ENCODE measurements around the gene TMCO4.

The TMCO4 gene

DNA sequence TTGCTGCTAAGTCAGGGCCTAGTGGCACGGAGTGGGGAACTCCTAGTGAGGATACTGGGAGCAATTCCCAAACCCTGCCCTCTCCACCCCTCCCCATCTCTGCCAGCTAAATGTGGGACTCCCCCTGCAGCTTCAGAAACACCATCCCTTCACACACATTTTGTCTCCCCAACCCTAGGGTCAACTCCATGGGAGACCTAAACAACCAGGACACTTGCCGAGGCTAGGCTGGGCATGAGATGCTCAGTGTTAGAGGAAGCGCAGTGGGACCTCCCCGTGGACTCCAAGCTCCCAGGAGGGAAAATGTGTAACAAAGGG lies 13.9 kb upstream of the TMCO4 start:
- Histone ChIP-seq H3K36me3 (ENCODE audit: control insufficient read depth, insufficient read depth, low read length) (no peaks in the 10 kb centered on the region), H3K9ac (ENCODE audit: low read depth, low read length) (no peak overlapping the region), H3K4me3 (ENCODE audit: low read depth, low read length) (no peak overlapping the region), H3K27me3 (ENCODE audit: control insufficient read depth, insufficient read depth, low read length) (no peaks in the 10 kb centered on the region; the same call in 1 of the 2 replicates), H3K9me3 (ENCODE audit: control insufficient read depth, insufficient read depth, low read length) (no peaks in the 10 kb centered on the region; the same call in 1 of the 2 replicates), H3K27ac (ENCODE audit: low read depth, low read length) (no peak overlapping the region), H3K4me1 (ENCODE audit: control insufficient read depth, insufficient read depth, low read length) (peaks cover 30% of the 10 kb centered on the region)

DNA sequence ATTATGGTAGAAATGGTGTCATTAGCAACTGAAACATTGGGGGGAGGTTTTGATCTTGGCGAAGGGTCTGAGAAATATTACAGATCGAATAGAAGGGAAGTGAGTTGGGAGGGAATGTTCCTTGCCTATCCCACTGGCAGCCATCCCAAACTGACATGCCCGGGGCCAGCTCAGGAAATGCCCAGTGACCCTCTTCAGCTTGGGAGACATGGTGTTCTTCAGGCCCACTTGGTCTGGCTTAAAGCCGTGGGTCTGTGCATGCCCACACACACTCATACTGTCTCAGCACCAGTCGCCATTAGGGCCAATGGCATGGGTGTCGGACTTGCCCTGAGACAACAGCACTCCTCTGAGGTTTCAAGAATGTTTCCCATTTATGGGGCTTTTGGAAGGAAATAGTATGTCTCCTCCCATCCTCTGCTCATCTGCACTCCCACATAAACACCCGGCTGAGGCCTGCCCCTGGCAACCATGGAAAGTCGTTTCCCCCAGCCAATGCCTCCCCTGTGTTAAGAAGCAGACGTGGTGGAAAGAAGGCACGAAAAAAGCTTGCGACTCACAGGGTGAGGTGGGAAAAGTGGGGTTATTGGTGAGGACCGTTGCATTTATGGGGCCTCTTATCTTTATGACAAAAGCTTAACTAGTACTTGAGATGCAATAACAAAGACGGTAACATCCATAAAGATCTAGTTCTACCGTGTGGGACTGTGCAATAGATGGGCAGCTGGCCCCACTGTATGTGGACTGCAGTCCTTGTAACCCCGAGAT lies 13.3 kb upstream of the TMCO4 start:
- no peak overlapping the region for H3K4me3 ChIP-seq (ENCODE audit: low read depth, low read length)
- peaks cover 30% of the 10 kb centered on the region for H3K4me1 ChIP-seq (ENCODE audit: control insufficient read depth, insufficient read depth, low read length)
- H3K27ac ChIP-seq (ENCODE audit: low read depth, low read length), result no peak overlapping the region
- no peak overlapping the region for H3K9ac ChIP-seq (ENCODE audit: low read depth, low read length)
- H3K27me3 ChIP-seq (ENCODE audit: control insufficient read depth, insufficient read depth, low read length), result no peaks in the 10 kb centered on the region; the same call in 1 of the 2 replicates
- H3K9me3 ChIP-seq (ENCODE audit: control insufficient read depth, insufficient read depth, low read length), result no peaks in the 10 kb centered on the region; the same call in 1 of the 2 replicates
- no peaks in the 10 kb centered on the region for H3K36me3 ChIP-seq (ENCODE audit: control insufficient read depth, insufficient read depth, low read length)

DNA sequence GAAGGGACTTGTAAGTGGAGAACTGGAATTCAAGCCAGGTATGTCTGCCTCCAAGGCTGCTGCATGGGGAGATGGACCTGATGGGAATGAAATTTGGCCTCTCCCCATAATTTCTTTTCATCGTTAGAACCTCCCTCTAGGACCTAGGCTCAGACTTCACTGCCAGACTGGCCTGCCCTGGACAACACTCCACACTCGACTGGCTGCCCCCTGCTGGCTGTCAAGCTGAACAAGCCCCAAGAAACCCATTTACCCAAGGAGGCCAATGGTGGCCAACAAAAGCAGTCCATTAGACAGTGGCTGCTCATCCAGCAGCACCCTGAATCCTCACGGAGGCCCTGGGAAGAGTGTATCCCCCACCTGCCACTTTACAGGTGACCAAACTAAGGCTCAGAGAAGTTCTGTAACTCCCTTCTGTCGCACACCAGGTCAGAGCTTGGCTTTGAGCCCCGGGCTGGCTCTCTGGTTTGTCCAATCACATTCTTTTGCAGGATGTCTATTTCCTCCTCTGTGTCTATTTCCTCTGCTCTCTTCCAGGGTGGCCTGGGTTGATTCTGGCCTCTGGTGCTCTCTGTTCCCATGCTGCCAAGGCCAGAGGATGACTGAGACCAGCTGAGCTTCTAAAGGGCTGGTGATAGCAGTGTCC lies 11.6 kb upstream of the TMCO4 start:
- Histone ChIP-seq H3K4me1 (ENCODE audit: control insufficient read depth, insufficient read depth, low read length) (peaks cover 16% of the 10 kb centered on the region), H3K27ac (ENCODE audit: low read depth, low read length) (no peak overlapping the region), H3K36me3 (ENCODE audit: control insufficient read depth, insufficient read depth, low read length) (no peaks in the 10 kb centered on the region), H3K9me3 (ENCODE audit: control insufficient read depth, insufficient read depth, low read length) (no peaks in the 10 kb centered on the region; the same call in 1 of the 2 replicates), H3K9ac (ENCODE audit: low read depth, low read length) (no peak overlapping the region), H3K27me3 (ENCODE audit: control insufficient read depth, insufficient read depth, low read length) (no peaks in the 10 kb centered on the region; the same call in 1 of the 2 replicates), H3K4me3 (ENCODE audit: low read depth, low read length) (no peak overlapping the region)

DNA sequence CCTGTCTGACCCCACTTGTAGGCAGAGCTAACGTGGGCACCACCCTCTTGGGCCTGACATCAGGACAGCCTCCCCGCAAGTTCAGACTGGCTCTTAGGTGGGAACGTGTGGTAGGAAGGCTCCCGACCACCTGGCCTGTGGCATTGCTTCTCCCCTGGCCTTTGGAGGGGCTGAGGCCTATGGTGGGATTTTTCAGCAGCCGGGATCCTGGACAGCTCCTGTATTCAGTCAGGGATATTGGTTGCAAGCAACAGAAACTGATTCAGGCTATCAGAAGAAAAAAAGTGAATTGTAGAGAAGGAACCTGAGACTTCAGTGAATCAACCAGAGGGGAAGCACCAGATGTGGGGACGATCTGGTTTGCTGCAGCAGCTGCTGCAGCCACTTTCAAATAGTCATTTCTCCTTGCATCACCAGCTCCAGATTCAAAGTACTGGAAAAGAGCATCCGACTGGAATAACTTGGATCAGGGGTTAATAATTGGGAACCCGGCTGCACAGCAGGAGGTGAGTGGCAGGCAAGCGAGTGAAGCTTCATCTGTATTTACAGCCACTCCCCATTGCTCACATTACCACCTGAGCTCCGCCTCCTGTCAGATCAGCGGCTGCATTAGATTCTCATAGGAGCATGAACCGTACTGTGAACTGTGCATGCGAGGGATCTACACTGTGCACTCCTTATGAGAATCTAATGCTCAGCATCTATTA lies 9.5 kb upstream of the TMCO4 start:
- Histone ChIP-seq H3K9me3 (ENCODE audit: control insufficient read depth, insufficient read depth, low read length) (no peaks in the 10 kb centered on the region; the same call in 1 of the 2 replicates), H3K9ac (ENCODE audit: low read depth, low read length) (no peak overlapping the region), H3K27ac (ENCODE audit: low read depth, low read length) (no peak overlapping the region), H3K4me1 (ENCODE audit: control insufficient read depth, insufficient read depth, low read length) (no peaks in the 10 kb centered on the region), H3K36me3 (ENCODE audit: control insufficient read depth, insufficient read depth, low read length) (no peaks in the 10 kb centered on the region), H3K4me3 (ENCODE audit: low read depth, low read length) (no peak overlapping the region), H3K27me3 (ENCODE audit: control insufficient read depth, insufficient read depth, low read length) (no peaks in the 10 kb centered on the region)

DNA sequence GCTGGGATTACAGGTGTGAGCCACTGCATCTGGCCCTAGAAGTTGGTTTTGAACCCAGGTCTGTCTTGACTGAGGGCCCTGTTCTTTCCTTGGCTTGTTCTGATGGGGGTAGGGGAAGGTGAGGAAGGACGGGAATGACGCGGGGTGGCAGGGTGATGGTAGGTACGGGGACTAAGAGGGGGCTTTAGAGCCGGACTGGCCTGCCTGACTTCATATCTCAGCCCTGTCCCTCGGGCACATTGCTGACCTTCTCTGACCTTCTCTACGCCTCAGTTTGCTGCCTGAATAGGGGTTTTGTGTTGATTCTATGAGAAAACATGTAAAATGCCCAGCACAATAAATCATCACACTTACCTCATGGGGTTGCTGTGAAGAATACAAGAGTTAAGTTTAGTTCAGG lies 8.6 kb upstream of the TMCO4 start:
- Histone ChIP-seq H3K27ac (ENCODE audit: low read depth, low read length) (no peak overlapping the region), H3K27me3 (ENCODE audit: control insufficient read depth, insufficient read depth, low read length) (no peaks in the 10 kb centered on the region), H3K9me3 (ENCODE audit: control insufficient read depth, insufficient read depth, low read length) (no peaks in the 10 kb centered on the region; the same call in 1 of the 2 replicates), H3K9ac (ENCODE audit: low read depth, low read length) (no peak overlapping the region), H3K4me3 (ENCODE audit: low read depth, low read length) (no peak overlapping the region), H3K4me1 (ENCODE audit: control insufficient read depth, insufficient read depth, low read length) (no peaks in the 10 kb centered on the region), H3K36me3 (ENCODE audit: control insufficient read depth, insufficient read depth, low read length) (no peaks in the 10 kb centered on the region)

DNA sequence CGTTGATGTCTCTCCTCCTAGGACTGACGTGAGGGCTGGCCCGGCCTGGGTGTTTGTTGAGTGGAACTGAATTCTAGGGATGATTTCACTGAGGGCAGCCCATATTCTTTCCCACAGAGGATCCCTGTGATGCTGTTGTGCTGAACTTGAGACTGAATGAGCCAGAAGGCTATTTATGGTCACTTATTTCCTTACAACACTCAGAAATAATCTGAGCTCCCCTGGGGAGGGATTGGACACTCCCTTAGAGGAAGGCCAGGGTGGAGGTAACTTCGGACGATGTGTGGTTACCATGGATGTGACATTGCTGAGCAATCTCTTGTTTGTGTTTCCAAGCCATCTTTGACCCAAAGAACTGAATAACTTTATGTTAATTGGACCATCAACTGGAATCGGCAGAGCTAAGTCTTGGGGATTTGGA lies 5.1 kb upstream of the TMCO4 start:
- Histone ChIP-seq H3K4me3 (ENCODE audit: low read depth, low read length) (no peak overlapping the region), H3K27ac (ENCODE audit: low read depth, low read length) (no peak overlapping the region), H3K36me3 (ENCODE audit: control insufficient read depth, insufficient read depth, low read length) (no peaks in the 10 kb centered on the region), H3K9ac (ENCODE audit: low read depth, low read length) (no peak overlapping the region), H3K9me3 (ENCODE audit: control insufficient read depth, insufficient read depth, low read length) (no peaks in the 10 kb centered on the region; the same call in 1 of the 2 replicates), H3K27me3 (ENCODE audit: control insufficient read depth, insufficient read depth, low read length) (peaks cover 20% of the 10 kb centered on the region), H3K4me1 (ENCODE audit: control insufficient read depth, insufficient read depth, low read length) (no peaks in the 10 kb centered on the region)

DNA sequence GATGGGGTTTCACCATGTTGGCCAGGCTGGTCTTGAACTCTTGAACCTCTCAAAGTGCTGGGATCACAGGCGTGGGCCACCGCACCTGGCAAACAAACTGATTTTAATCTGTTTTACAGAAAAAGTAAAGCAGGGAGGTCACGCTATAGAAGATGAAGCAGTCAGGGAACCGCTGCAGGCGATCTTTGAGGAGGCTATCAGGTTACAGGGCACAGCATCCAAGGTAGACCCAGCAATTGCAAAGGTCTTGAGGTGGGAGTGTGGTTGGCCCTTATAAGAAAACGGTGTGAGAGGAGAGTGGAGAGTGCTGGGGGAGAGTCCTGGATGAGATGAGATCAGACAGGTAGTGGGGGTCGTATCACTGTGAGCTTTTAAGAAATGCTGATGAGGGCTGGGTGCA lies 2.6 kb upstream of the TMCO4 start:
- Histone ChIP-seq H3K4me1 (ENCODE audit: control insufficient read depth, insufficient read depth, low read length) (peaks cover 4% of the 10 kb centered on the region; the same call in 1 of the 2 replicates), H3K27ac (ENCODE audit: low read depth, low read length) (no peak overlapping the region), H3K36me3 (ENCODE audit: control insufficient read depth, insufficient read depth, low read length) (no peaks in the 10 kb centered on the region), H3K27me3 (ENCODE audit: control insufficient read depth, insufficient read depth, low read length) (peaks cover 38% of the 10 kb centered on the region), H3K9ac (ENCODE audit: low read depth, low read length) (no peak overlapping the region), H3K4me3 (ENCODE audit: low read depth, low read length) (no peak overlapping the region), H3K9me3 (ENCODE audit: control insufficient read depth, insufficient read depth, low read length) (no peaks in the 10 kb centered on the region)

DNA sequence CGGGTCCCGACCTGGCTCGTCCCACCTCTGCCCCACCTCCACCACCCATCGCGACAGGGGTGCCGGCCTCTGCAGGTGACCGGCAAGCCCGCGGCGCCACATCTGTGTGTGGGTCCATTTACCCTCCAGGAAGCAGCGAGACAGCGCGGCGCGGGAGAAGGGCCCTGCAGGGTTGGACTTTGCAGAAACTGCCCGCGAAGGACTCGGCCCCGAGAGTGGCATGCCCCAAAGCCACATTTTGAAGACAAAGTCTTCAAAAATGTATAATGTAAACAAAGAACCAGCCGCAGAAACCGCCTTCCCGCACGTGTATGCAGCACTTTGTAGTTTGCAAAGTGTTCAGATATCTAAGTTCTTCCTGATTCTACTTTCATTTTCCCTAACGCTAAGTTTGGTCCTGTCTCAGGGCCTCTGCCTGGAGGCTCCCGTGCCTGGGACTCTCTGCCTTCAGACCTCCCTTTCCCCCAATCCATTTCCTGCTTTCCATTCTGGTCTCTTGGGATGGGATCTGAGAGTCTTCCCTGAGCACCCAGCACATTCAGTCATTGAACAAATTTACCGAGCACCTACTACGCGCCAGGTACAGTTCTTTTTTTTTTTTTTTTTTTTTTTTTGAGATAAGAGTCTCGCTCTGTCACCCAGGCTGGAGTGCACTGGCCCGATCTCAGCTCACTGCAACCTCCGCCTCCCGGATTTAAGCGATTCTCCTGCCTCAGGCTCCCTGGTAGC lies 524 bp upstream of the TMCO4 start:
- Histone ChIP-seq H3K9me3 (ENCODE audit: control insufficient read depth, insufficient read depth, low read length) (no peaks in the 10 kb centered on the region), H3K4me3 (ENCODE audit: low read depth, low read length) (peak overlapping the region; percentile 56), H3K27me3 (ENCODE audit: control insufficient read depth, insufficient read depth, low read length) (peaks cover 38% of the 10 kb centered on the region), H3K36me3 (ENCODE audit: control insufficient read depth, insufficient read depth, low read length) (no peaks in the 10 kb centered on the region), H3K4me1 (ENCODE audit: control insufficient read depth, insufficient read depth, low read length) (peaks cover 4% of the 10 kb centered on the region; the same call in 1 of the 2 replicates), H3K27ac (ENCODE audit: low read depth, low read length) (no peak overlapping the region), H3K9ac (ENCODE audit: low read depth, low read length) (no peak overlapping the region)

DNA sequence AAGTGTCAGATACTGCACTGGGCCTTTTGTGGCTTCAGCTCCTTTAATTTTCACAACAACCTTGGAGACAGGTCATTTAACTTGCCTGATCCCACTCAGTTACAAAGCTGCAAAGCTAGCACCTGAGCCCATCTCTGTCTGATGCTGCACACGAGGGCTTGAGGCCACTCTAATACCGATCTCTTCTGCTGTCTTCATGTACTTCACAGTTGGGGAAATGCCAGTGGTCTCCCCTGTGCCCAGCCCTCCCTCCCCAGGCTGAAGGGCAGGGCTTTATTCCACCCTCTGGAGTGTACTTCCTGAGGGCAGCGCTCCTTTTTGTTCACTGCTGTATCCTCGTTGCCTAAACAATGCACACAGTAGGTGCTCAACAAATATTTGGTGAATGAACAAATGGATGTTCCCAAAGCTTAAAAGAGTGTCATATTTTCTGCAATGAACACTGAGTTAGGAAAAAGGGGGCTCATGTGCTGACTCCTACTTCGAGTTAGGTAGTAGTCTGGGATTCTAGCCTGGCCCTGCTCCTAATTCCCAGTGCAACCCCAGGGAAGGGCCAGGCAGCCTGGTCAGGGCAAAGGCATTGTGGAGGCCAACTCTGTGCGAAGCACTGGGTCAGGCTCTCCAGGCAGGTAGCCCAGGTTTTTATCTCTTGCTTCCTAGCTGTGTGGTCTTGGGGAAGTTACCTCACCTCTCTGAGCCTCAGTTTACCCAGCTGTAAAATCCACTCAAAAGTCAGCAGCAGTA lies 1.1 kb downstream of the TMCO4 start:
- Histone ChIP-seq H3K27me3 (ENCODE audit: control insufficient read depth, insufficient read depth, low read length) (peaks cover 38% of the 10 kb centered on the region), H3K9ac (ENCODE audit: low read depth, low read length) (no peak overlapping the region), H3K9me3 (ENCODE audit: control insufficient read depth, insufficient read depth, low read length) (no peaks in the 10 kb centered on the region), H3K4me1 (ENCODE audit: control insufficient read depth, insufficient read depth, low read length) (peaks cover 4% of the 10 kb centered on the region; the same call in 1 of the 2 replicates), H3K36me3 (ENCODE audit: control insufficient read depth, insufficient read depth, low read length) (no peaks in the 10 kb centered on the region), H3K27ac (ENCODE audit: low read depth, low read length) (no peak overlapping the region), H3K4me3 (ENCODE audit: low read depth, low read length) (no peak overlapping the region)

DNA sequence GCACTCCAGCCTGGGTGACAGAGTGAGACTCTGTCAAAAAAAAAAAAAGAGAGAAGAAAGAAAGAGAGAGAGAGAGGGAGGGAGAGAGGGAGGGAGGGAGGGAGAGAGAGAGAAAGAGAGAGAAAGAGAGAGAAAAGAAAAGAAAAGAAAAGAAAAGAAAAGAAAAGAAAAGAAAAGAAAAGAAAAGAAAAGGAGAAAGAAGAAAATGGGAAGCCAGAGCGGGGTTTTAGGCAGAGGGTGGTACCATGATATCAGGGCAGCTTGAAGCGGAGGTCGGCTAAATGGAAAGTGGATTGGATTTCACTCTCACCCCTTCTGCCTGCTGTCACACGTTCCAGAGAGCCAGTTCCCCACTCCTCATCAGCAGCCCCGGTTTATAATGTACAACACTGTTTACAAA lies 1.9 kb downstream of the TMCO4 start:
- no peaks in the 10 kb centered on the region for H3K36me3 ChIP-seq (ENCODE audit: control insufficient read depth, insufficient read depth, low read length)
- H3K4me1 ChIP-seq (ENCODE audit: control insufficient read depth, insufficient read depth, low read length), result peaks cover 4% of the 10 kb centered on the region; the same call in 1 of the 2 replicates
- H3K9me3 ChIP-seq (ENCODE audit: control insufficient read depth, insufficient read depth, low read length), result no peaks in the 10 kb centered on the region
- no peak overlapping the region for H3K27ac ChIP-seq (ENCODE audit: low read depth, low read length)
- no peak overlapping the region for H3K4me3 ChIP-seq (ENCODE audit: low read depth, low read length)
- H3K9ac ChIP-seq (ENCODE audit: low read depth, low read length), result no peak overlapping the region
- H3K27me3 ChIP-seq (ENCODE audit: control insufficient read depth, insufficient read depth, low read length), result peaks cover 38% of the 10 kb centered on the region
